Measurements from ENCODE around the gene ABCA13.

The ABCA13 gene

GRCh38 chr7:48150086-48150485, 21.2 kb upstream of the ABCA13 start:
- Histone ChIP-seq H3K4me3 (no peak overlapping the region), H3K9me3 (no peaks in the 10 kb centered on the region), H3K4me1 (no peaks in the 10 kb centered on the region), H3K36me3 (replicated peaks) (no peaks in the 10 kb centered on the region), H3K27me3 (ENCODE audit: low read depth) (no peaks in the 10 kb centered on the region)
- DNase-seq (ENCODE audit: low spot score in 2 of 2) = no peak
- in situ Hi-C loops (cut with MboI; ENCODE audit: low sequenced_read_pairs) = no loop called here

- peak; percentile 61 to 67 for DNase-seq (ENCODE audit: low spot score in 2 of 2)
These were observed 16.4 kb upstream of the ABCA13 start for GRCh38 chr7:48154792-48155413.

DNA sequence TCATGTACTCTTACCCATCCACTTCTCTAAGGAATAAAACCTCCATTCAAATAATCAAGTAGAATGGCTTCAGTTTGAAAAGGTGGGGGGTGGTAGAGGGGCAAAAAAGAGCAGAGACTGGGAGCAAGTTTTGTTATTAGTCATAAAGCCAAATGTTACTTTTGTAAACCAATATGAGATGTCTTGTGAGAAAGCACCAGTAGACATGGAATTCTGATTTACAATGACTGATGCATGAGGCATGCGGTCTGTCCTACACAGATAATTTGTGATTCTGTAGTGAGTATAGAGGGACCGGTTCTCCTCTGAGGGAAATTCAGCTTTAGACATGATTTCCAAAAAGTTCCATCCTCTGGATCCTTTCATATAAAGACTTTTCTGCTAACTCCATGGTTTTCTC, 12.9 kb upstream of the ABCA13 start:
- H3K27me3 ChIP-seq (ENCODE audit: low read depth) = 0 out of 2 replicates have a peak, but pooled peaks cover 3% of the 10 kb centered on the region
- no peaks in the 10 kb centered on the region for H3K36me3 ChIP-seq (replicated peaks)
- no peaks in the 10 kb centered on the region for H3K4me1 ChIP-seq
- no peak for DNase-seq (ENCODE audit: low spot score in 2 of 2)
- H3K9me3 ChIP-seq = no peaks in the 10 kb centered on the region
- in situ Hi-C loops (cut with MboI; ENCODE audit: low sequenced_read_pairs) = no loop called here
- no peak overlapping the region for H3K4me3 ChIP-seq

More at GRCh38 chr7:48154792-48155413, 16.4 kb upstream of the ABCA13 start:
- Histone ChIP-seq H3K4me1 (no peaks in the 10 kb centered on the region), H3K9me3 (no peaks in the 10 kb centered on the region), H3K4me3 (no peak overlapping the region), H3K36me3 (replicated peaks) (no peaks in the 10 kb centered on the region), H3K27me3 (ENCODE audit: low read depth) (0 out of 2 replicates have a peak, but pooled peaks cover 3% of the 10 kb centered on the region)
- in situ Hi-C loops (cut with MboI; ENCODE audit: low sequenced_read_pairs) = no loop called here

- H3K4me3 ChIP-seq = no peak overlapping the region
- no peak for DNase-seq (ENCODE audit: low spot score in 2 of 2)
- no peaks in the 10 kb centered on the region for H3K4me1 ChIP-seq
- in situ Hi-C loops (cut with MboI; ENCODE audit: low sequenced_read_pairs) = no loop called here
- H3K27me3 ChIP-seq (ENCODE audit: low read depth) = no peaks in the 10 kb centered on the region
- H3K9me3 ChIP-seq = no peaks in the 10 kb centered on the region
- H3K36me3 ChIP-seq (replicated peaks) = no peaks in the 10 kb centered on the region
These were observed 9.7 kb upstream of the ABCA13 start for GRCh38 chr7:48161407-48162125.

DNA sequence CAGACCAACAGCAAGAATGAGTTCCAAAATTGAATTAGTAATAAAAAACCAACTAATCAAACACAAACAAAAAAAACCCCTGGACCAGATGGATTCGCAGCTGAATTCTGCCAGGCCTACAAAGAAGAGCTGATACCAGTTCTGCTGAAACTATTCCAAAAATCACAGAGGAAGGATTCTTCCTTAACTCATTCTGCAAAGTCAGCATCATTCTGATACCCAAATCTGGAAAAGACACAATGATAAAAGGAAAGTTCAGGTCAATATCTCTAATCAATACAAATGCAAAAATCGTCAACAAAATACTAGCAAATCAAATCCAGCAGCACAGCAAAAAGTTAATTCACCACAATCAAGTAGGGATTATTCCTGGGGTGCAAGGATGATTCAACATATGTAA, 6.1 kb upstream of the ABCA13 start:
- in situ Hi-C loops (cut with MboI; ENCODE audit: low sequenced_read_pairs) = no loop called here
- H3K4me1 ChIP-seq = no peaks in the 10 kb centered on the region
- no peak overlapping the region for H3K4me3 ChIP-seq
- H3K9me3 ChIP-seq = no peaks in the 10 kb centered on the region
- no peaks in the 10 kb centered on the region for H3K27me3 ChIP-seq (ENCODE audit: low read depth)
- DNase-seq (ENCODE audit: low spot score in 2 of 2) = no peak
- H3K36me3 ChIP-seq (replicated peaks) = no peaks in the 10 kb centered on the region

- H3K27me3 ChIP-seq (ENCODE audit: low read depth) = no peaks in the 10 kb centered on the region
- H3K4me3 ChIP-seq = no peak overlapping the region
- no peak for DNase-seq (ENCODE audit: low spot score in 2 of 2)
- in situ Hi-C loops (cut with MboI; ENCODE audit: low sequenced_read_pairs) = no loop called here
- H3K36me3 ChIP-seq (replicated peaks) = no peaks in the 10 kb centered on the region
- no peaks in the 10 kb centered on the region for H3K9me3 ChIP-seq
- no peaks in the 10 kb centered on the region for H3K4me1 ChIP-seq
These were observed 3.1 kb upstream of the ABCA13 start for GRCh38 chr7:48168159-48168558.

- Histone ChIP-seq H3K4me1 (peaks cover 5% of the 10 kb centered on the region), H3K4me3 (no peak overlapping the region), H3K27me3 (ENCODE audit: low read depth) (no peaks in the 10 kb centered on the region), H3K9me3 (no peaks in the 10 kb centered on the region), H3K36me3 (replicated peaks) (no peaks in the 10 kb centered on the region)
- no peak for DNase-seq (ENCODE audit: low spot score in 2 of 2)
- in situ Hi-C loops (cut with MboI; ENCODE audit: low sequenced_read_pairs) = no loop called here
These were observed 752 bp upstream of the ABCA13 start for GRCh38 chr7:48170506-48170905.

GRCh38 chr7:48173313-48173712, 2.1 kb downstream of the ABCA13 start:
- H3K4me3 ChIP-seq = no peak overlapping the region
- in situ Hi-C loops (cut with MboI; ENCODE audit: low sequenced_read_pairs) = no loop called here
- peaks cover 14% of the 10 kb centered on the region for H3K4me1 ChIP-seq

GRCh38 chr7:48173756-48174382, 2.6 kb downstream of the ABCA13 start:
- H3K4me3 ChIP-seq = no peak overlapping the region
- DNase-seq (ENCODE audit: low spot score in 2 of 2) = no peak
- in situ Hi-C loops (cut with MboI; ENCODE audit: low sequenced_read_pairs) = no loop called here
- H3K9me3 ChIP-seq = no peaks in the 10 kb centered on the region
- H3K36me3 ChIP-seq (replicated peaks) = no peaks in the 10 kb centered on the region
- no peaks in the 10 kb centered on the region for H3K27me3 ChIP-seq (ENCODE audit: low read depth)
- peaks cover 14% of the 10 kb centered on the region for H3K4me1 ChIP-seq

More at GRCh38 chr7:48173313-48173712, 2.1 kb downstream of the ABCA13 start:
- no peaks in the 10 kb centered on the region for H3K9me3 ChIP-seq
- no peaks in the 10 kb centered on the region for H3K36me3 ChIP-seq (replicated peaks)
- no peak for DNase-seq (ENCODE audit: low spot score in 2 of 2)
- H3K27me3 ChIP-seq (ENCODE audit: low read depth) = no peaks in the 10 kb centered on the region

- Histone ChIP-seq H3K4me3 (no peak overlapping the region), H3K36me3 (replicated peaks) (no peaks in the 10 kb centered on the region), H3K27me3 (ENCODE audit: low read depth) (no peaks in the 10 kb centered on the region), H3K4me1 (peaks cover 14% of the 10 kb centered on the region), H3K9me3 (no peaks in the 10 kb centered on the region)
- in situ Hi-C loops (cut with MboI; ENCODE audit: low sequenced_read_pairs) = no loop called here
- DNase-seq (ENCODE audit: low spot score in 2 of 2) = no peak
These were observed 3.8 kb downstream of the ABCA13 start for GRCh38 chr7:48175019-48175418.

DNA sequence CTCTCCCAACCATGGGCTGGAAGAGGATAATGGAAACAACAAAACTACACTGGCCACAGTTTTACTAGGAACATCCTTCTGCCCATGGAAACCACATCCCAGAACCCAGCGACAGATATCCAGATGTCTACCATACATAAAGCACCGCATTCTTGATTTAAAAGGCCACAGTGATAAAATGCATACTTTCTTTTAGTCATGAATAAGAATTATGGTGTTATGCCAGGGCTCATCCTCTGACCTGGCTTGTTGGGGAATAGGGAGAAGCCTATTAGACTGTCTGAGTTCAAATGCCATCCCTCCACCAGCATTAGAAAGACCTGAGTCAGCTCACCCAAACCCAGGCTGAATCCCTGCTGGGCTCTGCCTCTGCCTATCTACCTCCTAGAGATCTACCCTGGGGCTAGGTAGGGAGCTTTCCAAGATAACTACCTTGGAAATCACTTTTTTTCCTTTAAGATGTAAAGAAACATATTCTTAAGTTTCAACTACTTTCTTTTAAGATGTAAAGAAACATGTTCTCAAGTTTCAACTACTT, 5.2 kb downstream of the ABCA13 start:
- H3K4me3 ChIP-seq = no peak overlapping the region
- no peak for DNase-seq (ENCODE audit: low spot score in 2 of 2)
- no peaks in the 10 kb centered on the region for H3K27me3 ChIP-seq (ENCODE audit: low read depth)
- no peaks in the 10 kb centered on the region for H3K36me3 ChIP-seq (replicated peaks)
- H3K9me3 ChIP-seq = no peaks in the 10 kb centered on the region
- H3K4me1 ChIP-seq = peaks cover 14% of the 10 kb centered on the region
- in situ Hi-C loops (cut with MboI; ENCODE audit: low sequenced_read_pairs) = no loop called here

DNA sequence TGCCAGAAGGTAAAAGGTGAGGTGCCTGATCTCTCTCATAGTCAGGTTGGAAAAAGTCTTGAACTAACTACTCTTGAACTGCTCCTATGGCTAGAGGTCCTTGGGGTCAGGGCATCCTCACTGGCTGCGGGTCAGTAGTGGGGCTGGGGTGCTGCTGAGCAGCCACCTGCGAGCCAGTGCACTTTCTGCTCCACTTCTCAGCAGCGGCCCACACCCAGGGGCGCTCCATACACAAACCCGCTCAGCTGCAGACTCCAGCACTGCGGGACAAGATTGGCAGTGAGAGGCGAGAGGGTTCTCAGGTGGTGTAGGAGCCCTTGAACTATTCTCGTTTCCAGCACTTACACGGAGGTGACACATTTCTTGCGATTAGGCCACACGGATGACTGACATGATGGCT, 6.0 kb downstream of the ABCA13 start:
- in situ Hi-C loops (cut with MboI; ENCODE audit: low sequenced_read_pairs) = no loop called here
- no peaks in the 10 kb centered on the region for H3K9me3 ChIP-seq

GRCh38 chr7:48179496-48180030, 8.3 kb downstream of the ABCA13 start:
- no peaks in the 10 kb centered on the region for H3K36me3 ChIP-seq (replicated peaks)
- no peak overlapping the region for H3K4me3 ChIP-seq
- in situ Hi-C loops (cut with MboI; ENCODE audit: low sequenced_read_pairs) = no loop called here
- DNase-seq (ENCODE audit: low spot score in 2 of 2) = no peak
- no peaks in the 10 kb centered on the region for H3K27me3 ChIP-seq (ENCODE audit: low read depth)
- peaks cover 34% of the 10 kb centered on the region for H3K4me1 ChIP-seq
- H3K9me3 ChIP-seq = no peaks in the 10 kb centered on the region

More for the DNA sequence above, 6.0 kb downstream of the ABCA13 start:
- no peaks in the 10 kb centered on the region for H3K36me3 ChIP-seq (replicated peaks)
- H3K4me1 ChIP-seq = peaks cover 18% of the 10 kb centered on the region
- H3K27me3 ChIP-seq (ENCODE audit: low read depth) = no peaks in the 10 kb centered on the region
- no peak for DNase-seq (ENCODE audit: low spot score in 2 of 2)
- H3K4me3 ChIP-seq = no peak overlapping the region

GRCh38 chr7:48180981-48181380, 9.7 kb downstream of the ABCA13 start:
- Histone ChIP-seq H3K27me3 (ENCODE audit: low read depth) (no peaks in the 10 kb centered on the region), H3K4me1 (peaks cover 30% of the 10 kb centered on the region), H3K4me3 (no peak overlapping the region), H3K9me3 (no peaks in the 10 kb centered on the region), H3K36me3 (replicated peaks) (no peaks in the 10 kb centered on the region)
- no peak for DNase-seq (ENCODE audit: low spot score in 2 of 2)
- in situ Hi-C loops (cut with MboI; ENCODE audit: low sequenced_read_pairs) = no loop called here
